Subcutaneous adipose tissue (tissue), 4 donors: ENCODE measurements around the gene SLC38A4. TPM values are rescaled to one million over a fixed set of nuclear protein-coding genes. Genes with fewer than 3 reads are reported as not detected.

Experiments used
- total RNA-seq, 4 donors: library from RNA; depleted of rRNA; stranded (reverse); fragments of >200 nt; gene quantifications; one replicate each; pipeline ENCODE4 v1.1.0, GENCODE V29; 2016
- TF ChIP-seq, protein P1 (sequence below): fragments of 450-650 bp; IDR thresholded peaks from one replicate; pipeline ENCODE4 v1.5.1; 2016; ENCODE audit warnings: low read depth, mild to moderate bottlenecking, control low read depth, antibody characterized with exemption, moderate library complexity

SLC38A4 gene
- total RNA-seq, 4 donors from 2014 or later = 0.34 TPM; not detected in 3

GRCh38 chr12:46798648-46799047 is 27.1 kb downstream of the SLC38A4 start:
- TF ChIP-seq, protein P1, sequence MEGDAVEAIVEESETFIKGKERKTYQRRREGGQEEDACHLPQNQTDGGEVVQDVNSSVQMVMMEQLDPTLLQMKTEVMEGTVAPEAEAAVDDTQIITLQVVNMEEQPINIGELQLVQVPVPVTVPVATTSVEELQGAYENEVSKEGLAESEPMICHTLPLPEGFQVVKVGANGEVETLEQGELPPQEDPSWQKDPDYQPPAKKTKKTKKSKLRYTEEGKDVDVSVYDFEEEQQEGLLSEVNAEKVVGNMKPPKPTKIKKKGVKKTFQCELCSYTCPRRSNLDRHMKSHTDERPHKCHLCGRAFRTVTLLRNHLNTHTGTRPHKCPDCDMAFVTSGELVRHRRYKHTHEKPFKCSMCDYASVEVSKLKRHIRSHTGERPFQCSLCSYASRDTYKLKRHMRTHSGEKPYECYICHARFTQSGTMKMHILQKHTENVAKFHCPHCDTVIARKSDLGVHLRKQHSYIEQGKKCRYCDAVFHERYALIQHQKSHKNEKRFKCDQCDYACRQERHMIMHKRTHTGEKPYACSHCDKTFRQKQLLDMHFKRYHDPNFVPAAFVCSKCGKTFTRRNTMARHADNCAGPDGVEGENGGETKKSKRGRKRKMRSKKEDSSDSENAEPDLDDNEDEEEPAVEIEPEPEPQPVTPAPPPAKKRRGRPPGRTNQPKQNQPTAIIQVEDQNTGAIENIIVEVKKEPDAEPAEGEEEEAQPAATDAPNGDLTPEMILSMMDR = no peak

DNA sequence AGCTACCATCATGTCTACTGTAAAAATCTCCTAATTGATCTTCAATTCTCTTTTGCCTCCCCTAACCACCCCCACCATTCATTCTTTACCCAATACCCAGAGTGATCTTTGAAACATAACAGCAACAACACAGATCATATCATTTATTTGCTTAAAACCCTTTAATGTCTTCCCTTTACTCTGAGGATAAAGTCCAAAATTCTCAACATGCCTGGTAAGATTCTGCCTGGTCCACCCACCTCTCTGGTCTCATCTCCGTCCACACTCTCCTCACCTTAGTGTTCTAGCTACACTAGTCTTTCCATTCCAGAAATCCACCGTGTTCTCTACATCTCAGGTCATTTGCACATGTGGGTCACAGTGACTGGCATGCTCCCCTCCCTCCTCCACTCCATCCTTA is 27.7 kb downstream of the SLC38A4 start:
- TF ChIP-seq, protein P1 = no peak

DNA sequence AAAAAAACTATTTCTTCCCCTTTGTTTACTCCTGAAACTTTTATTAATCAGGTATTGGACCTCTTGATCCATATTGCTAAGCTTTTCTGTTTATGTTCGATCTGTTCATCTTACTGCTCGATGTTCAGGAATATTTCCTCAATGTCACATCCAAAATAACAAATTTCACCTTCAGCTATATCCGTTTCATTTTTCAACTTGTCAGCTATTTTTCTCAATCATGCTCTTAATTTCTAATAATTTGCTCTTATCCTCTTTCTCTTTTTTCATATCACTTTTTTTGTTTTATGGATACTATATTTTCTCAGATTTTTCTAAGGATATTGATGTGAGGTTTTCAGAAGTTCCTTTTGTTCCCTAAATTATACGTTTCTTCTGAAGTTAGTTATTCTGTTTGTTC is 29.8 kb downstream of the SLC38A4 start:
- TF ChIP-seq, protein P1 = no peak

GRCh38 chr12:46794593-46795190 is 31.1 kb downstream of the SLC38A4 start:
- TF ChIP-seq, protein P1 = no peak

GRCh38 chr12:46792925-46793324 is 32.9 kb downstream of the SLC38A4 start:
- TF ChIP-seq, protein P1 = no peak

DNA sequence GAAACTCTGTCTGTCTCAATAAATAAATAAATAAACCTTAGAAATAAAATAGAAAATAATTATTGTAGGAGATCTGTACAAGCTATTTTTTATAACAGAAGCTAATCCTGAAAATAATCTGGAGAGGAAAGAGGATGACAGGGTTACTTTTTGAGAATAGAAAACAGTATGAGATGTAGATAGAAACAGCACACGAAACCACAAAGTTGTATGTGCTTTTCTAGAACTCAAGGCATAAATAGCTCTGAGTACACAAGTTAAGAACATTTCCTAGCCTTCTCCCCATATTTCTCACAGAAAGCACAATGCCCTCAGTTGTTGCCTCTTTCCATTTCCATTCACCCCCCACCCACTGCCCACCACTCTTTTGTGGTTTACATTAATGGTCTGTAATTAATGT is 35.7 kb downstream of the SLC38A4 start:
- TF ChIP-seq, protein P1 = no peak

DNA sequence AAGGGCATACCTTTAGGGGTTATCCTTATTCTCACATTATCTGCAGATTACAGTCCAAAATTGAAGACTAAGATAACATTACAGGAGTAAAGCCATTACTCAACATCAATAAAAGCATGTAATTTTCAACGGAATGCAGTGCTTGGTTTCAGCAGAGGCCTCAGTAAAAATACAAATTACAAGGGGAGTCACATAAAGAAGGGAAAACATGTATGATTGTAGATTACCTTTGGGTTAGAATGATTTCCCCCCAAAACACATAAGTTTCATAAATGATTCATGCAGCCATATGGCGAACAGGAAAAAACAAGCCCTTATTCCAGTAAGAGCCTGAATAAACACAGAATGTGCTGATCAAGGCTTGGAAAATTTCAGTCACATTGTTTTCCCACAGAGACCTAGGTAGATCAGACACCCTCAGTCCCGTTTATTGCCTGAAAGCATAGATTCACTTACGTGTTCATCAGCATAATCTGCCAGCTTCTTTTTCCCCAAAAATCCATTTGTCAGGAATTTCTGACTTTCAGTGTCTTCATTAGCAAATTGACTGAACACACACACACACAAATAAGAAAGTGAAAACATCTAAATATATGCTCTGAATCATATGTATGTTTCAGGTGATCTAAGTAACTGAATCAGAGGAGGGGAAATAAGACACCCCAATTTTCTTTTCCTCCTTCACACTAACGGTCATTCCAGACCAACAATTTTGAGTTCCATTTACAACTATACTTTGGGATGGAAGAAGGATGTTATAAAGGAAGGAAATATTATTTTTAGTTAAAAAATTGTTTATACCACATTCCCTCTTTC is 37.5 kb downstream of the SLC38A4 start:
- TF ChIP-seq, protein P1 = no peak
